OCI-M2 (cell line): ENCODE data around the gene DDX5.
"Not testable (repeated sequence)": the region's sequence is repeated elsewhere in the genome, so short reads cannot be mapped to it uniquely, and the experiment has no call there.

Source experiments
- DNase-seq: peaks from one replicate; lab custom pipeline; 2025; ENCODE audit not compliant: unreplicated experiment; lab: John Stamatoyannopoulos, UW

DDX5 gene

DNA sequence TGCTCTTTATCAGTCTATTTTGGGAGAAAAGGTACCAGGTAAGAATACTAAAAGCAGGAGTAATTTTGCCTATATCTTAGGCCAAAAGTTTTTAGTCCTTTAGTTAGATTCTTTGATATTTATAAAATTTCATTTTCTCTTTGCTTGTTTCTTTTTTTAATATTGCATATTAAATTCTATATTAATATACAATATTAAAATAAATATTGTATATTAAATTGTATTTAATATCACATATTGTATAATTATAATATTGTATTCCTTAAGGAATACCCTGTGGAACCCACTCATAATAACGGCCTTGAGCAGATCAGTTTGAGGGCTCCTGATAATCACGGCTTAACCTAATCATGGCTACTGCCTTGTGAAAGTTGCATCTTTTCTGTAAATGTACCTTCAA lies 2.6 kb upstream of the DDX5 start:
- no peak for DNase-seq

DNA sequence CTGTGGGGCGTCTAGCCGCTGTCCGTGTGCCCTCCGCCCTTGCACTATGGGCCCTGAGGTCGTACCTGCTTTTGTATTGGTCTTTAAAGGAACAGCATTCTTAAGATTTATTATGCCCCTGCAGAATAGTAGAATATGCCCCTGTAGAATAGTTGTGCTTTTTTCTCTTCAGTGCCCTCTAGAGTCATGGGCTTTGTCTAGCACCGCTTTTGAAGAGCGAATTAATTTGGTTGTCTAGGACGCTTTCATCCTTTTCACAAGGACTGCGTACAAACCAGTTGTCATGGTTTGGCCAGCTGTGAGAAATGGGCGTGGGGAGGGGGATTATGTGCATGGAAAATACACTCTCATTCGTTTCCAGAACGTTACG lies 1.3 kb upstream of the DDX5 start:
- no peak for DNase-seq

DNA sequence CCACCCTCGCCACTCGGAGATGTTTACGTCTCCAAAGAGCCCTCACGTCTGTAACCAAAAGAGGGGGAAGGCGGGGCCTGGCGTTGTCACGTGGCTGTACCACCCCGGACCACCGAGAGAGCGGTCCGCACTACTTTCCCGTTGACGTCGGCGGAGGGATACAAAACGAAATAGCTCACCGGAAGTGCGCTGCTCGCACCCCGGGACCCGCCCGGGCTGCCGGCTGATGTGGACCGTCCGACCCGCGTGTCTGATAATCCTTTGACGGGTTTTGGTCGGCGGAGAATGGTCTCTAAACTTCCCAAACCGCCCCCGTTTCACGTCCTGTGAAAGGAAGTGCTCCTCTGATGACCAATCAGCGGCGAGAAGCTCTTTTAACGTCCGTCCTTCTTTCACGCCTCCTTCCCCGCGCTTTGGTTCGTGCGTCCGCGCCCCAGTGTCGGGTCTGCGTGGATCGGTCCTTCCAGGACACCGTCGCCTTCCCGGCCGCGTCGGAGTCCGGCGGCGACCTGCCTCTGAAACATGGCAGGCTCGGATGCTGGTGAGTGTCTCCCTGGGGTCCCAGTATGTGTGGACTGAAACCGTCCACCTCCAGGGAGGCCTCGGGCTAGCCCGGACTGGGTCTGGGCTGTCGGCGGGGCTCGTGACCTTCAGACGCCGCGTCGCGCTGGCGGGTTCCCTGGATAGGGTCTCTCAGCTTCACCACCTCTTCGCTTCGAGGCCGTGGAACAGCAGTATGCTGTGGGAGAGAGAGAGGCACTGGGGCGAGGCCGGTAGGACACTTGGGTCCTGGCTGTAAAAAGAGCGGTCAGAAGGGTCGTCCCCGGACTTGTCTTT lies 705 bp upstream of the DDX5 start, which contains the start of gene CEP95:
Gene CEP95, plus strand, starts transcription at position 402 of the 837 bp plus-strand sequence. Its CDS starts 121 bp downstream, at position 523.
- DNase-seq = peak; percentile 92

DNA sequence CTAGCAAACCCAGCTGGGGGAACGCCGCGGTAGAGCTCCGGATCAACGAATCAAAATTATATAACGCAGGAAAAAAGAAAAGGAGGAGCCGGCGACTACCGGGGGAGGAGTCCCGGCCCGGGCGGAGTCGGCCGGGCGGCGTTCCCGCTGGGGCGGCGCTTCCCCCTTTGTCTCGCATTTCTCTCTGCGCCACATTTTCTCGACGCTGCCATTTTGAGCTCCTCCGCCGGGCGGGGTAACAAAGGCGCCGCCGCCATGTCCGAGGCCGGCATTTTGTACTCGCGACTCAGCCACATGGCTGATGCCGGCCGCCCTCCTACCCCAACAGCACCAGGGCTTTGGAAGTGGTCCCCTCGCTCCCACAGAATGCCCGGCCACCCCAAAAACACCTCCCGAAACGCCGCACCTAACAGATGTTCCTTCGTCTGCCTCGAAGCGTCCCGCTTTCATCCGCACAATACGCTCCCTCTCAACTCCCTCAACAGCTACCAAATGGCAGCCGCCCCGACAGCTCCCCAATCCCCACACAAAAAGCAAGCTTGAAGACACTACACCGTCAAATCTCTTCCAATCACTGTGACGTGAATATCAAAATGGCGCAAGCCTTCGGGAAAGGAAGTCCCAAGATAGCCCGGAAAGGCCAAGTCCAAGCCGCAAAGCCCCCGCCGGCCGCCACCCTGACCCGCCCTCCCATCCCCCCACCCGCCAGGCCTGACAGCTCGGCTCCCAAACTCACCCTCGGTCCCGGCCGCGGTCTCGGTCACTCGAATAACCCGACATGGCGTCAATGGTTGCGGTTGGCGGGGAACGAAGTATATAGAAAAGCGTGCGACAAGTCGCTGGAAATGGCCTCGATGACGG lies 519 bp downstream of the DDX5 start:
- DNase-seq = no peak

DNA sequence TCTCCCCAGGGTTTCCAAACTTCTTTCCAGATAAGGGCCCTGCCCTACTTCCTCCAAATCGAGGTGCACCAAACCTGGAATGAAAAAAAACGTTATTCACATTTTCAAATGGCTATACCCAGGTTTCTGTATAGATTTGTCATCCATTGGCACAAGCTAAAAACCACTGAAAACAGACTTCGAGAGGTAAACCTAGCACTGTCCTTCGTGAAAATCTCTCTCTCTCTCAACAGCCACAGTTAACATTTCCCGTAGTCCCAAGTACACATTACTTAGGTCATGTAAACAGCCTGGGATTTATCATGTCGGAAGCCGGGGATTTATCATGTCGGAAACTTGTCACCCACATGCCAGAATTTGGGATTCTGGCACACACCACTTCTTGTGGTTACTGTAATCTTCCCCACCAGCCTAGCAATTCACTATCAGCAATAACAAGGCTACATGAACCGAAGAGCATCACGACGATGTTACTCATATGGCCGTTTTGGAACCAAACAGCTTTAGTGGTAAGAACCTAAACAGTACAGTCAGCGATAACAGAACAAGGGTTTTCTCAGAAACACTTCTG lies 1.2 kb downstream of the DDX5 start:
- DNase-seq = peak; percentile 36

DNA sequence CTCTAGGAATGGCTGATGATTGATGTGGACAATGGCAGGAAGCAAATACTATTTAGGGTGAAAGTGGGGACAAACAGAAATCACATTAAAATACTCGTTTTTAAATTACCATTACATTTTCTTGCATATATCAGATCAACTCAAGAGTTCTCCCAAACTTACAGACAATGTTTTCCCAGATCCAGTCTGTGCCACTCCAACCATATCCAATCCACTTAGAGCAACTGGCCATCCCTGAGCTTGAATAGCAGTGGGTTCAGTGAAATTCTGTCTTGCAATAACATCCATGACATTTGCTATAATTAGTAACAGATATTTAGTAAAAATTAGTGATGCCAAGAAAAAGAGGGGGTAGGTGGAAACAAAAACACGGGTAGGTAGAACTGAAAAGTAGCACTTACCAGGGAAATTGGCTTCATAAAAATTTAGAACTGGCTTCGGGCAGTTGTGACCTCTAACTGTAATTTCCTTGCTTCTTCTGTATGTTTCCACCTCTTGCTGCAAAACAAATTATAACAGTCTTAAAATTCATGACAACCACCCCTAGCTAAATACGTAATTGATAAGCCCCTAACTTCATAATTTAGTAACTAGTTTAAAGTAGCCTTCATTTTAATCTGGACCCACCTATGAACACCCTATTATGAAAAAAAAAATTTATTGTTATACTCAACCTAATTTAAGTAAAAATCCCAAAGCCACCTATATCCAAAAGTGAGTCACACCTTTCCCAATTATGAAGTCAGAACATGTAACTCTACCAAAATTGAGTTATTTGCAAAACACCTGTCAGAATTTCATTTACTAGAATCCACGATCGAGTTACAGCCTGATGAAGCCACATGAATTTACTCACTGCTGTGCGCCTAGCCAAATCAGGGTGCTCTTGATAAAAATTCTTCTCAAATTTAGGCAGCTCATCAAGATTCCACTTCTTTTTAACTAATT lies 2.0 kb downstream of the DDX5 start:
- DNase-seq = no peak

DNA sequence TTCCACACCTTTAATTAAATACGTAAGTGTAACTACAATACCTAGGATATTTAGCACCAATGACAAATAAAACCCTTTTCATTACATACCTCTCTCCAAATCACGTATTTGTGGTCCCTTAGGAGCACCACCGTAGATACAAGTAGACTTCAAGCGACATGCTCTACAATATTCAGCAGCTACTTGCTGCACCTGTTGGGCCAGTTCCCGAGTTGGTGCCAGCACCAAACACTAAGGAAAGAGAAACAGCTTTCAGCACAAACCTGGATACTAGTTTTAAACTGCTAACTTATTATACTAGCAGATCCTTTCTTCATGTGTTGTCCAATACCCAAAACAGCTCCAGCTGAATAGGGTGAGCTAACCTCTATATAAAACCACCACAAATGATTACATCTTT lies 2.7 kb downstream of the DDX5 start:
- no peak for DNase-seq

DNA sequence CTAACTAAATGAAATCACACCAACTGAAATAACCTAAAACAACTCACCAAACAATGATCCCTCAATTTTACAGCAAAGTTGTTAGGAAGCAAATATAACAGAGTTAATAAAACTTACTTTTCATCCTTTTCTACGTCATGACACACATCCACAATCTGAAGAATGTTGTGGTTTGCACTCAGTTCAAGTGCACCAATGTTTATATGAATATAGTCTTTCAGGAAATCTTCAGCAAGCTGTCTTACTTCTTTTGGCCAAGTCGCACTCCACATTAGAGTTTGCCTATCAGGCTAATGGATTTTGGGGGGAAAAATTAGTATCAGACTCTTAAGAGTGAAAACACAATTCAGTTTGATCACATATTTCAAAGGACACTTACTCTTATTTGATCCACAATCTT lies 3.3 kb downstream of the DDX5 start:
- no peak for DNase-seq

DNA sequence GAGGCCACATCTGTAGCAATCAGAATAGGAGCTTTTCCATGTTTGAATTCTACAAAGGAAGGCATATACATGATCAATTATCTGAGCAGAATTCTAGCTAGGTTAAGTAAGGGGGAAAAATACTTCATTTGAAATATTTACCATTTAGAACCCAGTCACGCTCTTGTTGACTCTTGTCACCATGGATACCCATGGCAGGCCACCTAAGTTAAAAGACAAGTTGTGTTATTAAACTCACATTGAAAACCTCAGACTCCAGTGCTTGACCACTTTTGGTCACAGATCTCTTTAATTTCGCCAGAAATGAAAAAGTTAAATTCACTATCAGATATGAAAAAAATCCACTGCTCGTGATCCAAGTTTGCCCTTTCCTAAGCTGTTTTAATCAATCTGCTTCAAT lies 4.1 kb downstream of the DDX5 start:
- no peak for DNase-seq

DNA sequence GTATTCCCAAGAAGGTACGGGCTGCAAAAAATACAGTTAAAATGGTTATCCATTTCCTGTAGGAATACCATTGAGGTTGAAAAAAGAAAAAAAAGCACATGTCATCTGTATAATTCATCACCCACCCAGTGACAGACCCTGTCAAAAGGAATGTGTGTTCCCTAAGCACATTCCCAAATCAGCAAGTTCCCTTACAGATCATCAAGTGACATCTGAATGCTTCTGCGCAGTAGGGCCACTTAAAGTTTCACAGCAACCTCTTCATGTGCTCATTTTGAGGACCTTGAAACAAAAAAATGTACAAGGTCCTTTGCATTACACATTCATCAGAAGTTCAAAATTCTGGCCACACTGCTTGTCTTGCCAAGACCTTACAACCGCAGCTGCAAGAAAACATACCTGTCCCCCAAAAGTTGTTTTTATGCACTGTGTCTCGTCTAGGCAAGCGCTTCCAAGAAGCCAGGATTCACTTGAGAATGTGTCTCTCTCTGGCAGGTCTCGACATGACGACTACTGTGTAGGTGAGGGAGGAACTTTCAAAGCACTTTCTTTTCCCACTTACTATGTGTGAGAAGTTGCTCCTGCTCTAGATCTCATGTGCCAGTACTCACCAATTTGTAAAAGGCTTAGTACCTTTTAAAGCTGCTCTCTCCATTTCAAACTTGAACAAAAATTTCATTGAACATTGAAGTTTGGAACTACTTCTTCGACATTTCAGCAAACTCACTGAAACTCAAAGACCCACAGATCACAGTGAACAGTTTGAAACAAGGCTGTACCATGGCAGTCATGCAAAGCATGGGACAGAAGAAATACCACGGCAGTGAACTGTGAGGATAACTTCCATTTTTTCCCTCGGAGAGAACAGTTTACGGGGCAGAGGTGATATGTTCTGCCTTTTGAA lies 5.0 kb downstream of the DDX5 start:
- no peak for DNase-seq

DNA sequence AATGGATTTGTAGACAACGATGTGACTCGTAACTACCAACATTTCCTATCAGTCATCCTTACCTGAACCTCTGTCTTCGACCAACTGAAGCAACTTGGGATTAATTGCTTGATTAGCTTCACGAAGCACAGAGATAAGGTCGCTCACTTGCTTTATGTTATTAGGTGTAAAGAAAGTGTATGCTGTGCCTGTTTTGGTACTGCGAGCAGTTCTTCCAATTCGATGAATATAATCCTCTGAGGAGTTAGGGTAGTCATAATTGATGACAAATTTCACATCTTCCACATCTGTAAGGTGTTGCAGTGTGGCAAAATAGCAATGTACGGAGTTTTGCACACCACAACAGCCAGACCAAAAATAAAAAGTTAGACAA lies 5.6 kb downstream of the DDX5 start:
- DNase-seq = no peak

DNA sequence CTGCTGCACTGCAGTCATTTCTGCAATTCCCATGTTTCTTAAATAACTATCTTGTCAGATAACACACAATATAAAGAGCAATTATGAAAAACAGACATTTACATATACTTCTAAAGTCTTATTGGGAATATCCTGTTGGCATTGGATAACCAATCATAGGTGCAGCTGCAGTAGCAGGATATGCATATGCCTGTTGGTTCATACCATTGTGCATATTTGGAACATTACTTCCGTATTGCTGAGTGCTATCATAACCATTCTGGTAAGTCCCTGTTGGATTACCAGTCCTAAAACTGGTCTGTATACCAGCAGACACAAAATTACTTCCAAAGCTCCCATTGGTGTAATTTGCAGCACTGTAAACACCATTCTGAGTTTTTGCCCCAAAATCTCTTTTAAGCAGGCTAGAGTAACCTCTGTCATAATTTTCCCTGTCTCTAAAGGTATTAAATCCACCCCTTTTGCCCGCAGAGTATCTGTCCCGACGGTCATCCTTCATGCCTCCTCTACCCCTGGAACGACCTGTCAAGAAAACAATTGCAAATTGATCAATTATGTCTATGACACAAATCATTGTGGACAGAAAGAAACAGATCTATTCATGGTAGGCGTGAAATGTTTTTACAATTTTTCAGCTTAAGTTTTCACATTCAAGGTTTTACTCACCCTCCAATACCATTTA lies 6.1 kb downstream of the DDX5 start:
- DNase-seq = no peak

DNA sequence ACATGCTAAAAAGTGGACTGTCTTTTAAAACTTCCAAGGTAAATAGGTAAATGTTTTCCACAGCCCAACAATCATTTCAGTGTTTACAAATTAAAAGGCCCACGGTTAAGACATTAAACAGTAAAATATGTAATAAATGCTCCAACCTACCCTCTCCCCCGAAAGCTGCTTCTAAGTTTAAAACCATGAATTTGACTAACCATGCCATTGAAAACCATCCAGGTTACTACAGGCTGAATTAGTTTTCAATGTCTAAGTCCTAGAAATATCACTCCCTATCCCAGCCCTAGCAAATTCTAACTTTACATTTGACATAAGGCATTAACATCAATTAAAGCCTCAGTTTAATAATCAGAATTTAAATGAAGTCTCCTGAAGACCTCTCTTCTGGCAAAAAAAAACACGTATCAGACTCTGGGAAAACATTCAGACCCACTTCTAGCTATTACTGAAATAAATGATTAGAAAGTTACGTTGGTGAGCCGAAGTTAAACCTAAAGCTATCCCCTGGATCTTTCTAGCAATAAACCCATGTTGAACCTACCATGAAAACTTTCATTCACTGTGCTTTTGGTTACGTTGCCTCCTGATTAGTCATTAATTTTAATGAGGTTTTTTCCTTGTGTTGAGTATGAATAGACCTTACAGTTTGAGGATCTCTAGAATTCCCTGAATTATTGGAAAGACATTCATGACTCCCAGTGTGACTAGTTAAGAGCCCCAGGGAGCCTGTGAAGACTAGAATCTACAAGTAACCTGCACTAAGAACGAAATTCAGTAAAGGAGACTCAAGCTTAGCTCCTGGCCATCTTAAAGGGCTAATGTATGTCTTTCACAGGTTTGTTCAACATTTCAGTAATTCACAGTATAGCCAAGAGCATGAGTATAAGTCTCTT lies 7.5 kb downstream of the DDX5 start:
- no peak for DNase-seq

DNA sequence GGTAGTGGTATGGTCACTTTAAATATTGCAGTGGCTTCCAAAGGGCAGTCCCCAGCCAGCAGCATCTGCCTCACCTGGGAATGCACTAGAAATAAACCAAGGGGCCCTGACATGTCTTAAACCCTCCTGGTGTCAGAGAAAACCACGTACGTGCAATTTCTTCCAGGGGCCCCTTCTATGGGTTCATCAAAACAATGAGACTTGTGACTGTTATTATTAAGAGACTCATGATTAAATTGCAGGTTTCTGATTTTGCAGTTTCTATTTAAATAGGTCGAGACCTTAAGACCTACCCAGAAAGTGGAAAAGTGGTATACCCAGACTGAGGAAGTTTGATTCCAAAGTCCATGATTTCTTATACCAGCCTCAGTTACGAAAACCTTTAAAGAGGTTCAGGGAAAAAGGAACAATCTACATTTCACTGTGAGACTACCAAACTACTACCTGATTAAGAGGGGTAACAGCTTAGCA lies 8.5 kb downstream of the DDX5 start:
- no peak for DNase-seq

DNA sequence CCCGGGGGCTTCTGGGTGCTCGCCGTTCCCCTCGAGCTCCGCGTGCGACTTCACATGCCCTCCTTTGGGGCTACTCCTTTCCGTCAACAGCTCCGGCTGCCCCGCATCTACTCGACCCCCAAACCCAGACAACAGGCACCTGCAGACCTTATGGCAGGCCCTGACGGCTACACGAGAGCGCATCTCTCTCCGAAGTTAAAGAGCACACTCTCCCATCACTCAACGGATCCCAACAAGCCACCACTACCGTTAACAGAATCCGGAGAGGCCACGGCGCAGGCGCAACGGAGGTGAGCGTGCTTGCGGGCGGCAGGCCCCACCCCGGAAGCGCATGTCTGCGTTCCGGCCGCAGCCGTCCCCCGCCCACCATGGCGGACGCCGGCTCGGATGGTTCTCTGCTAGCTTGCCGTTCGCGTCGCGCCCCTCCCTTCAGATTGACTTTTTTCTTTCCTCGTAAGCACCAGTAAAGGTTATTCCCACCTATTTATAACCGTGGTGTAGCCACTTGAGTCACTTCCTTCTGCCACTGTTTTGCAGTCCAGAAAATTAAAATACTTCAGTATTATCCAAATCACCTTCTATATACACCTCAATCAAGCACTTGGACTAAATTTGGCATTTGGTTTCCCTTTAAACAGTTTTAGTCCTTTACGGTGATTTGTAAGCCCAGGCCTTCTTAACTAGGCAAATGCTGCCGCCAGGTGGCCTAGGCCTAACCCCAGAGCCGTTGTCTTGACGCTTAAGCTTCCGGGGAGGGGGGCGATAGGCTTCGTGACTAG lies 9.1 kb downstream of the DDX5 start, which contains the start of gene POLG2:
Gene POLG2, minus strand, starts transcription at position 269 of the 779 bp plus-strand sequence. Its CDS starts 86 bp downstream, at position 183.
- DNase-seq = peak; percentile 55

DNA sequence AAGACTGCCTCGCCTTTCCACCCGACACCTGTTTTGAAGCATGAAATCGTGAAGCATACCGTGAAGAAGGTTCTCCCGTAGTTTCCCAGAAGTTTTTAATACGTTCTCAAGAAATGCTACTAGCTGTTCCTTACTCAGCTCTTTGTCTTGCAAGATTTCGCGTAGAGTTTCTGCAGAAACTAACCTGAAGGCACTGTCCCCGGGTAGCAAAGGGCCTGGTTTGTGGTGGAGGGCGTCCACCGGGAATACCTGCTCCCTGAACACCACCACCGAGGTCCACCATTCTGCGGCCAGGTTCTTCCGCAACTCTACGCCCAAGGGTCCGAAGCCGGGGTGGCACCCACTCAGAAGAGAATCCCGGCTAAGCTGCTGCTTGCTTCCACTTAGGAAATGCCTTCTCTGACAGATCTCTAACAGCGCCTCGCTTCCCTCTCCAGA lies 9.7 kb downstream of the DDX5 start:
- no peak for DNase-seq

DNA sequence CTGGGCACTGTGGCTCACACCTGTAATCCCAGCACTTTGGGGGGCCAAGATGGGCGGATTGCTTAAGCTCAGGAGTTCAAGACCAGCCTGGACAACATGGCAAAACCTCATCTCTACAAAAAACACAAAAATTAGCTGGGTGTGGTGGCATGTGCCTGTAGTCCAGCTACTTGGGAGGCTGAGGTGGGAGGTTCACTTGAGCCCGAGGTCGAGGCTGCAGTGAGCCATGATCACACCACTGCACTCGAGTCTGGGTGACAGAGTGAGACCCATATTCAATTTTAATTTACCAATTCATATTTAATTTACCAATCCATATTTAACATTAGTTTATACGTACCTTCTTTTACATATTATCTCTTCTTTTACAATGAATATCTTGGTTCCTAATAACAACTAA lies 10.8 kb downstream of the DDX5 start:
- DNase-seq = not testable (repeated sequence)
